Activated CD8-positive, alpha-beta memory T cell treated with anti-CD3 and anti-CD28 coated beads, Interleukin-2, amount 50 U/mL, for 24 hours (primary cell): ENCODE measurements around the gene APLNR.
"Not testable (repeated sequence)": the region's sequence is repeated elsewhere in the genome, so short reads cannot be mapped to it uniquely, and the experiment has no call there.

ENCODE experiments used
- DNase-seq: peaks from one replicate; pipeline ENCODE4 v3.0.0-alpha.2; 2020; ENCODE audit errors: extremely low read depth

APLNR gene

GRCh38 chr11:57237204-57237681 is at the start of gene APLNR:
APLNR (minus strand) TSS chr11:57237250; CDS start chr11:57237004, 246 bp downstream.
- DNase-seq, result no peak

DNA sequence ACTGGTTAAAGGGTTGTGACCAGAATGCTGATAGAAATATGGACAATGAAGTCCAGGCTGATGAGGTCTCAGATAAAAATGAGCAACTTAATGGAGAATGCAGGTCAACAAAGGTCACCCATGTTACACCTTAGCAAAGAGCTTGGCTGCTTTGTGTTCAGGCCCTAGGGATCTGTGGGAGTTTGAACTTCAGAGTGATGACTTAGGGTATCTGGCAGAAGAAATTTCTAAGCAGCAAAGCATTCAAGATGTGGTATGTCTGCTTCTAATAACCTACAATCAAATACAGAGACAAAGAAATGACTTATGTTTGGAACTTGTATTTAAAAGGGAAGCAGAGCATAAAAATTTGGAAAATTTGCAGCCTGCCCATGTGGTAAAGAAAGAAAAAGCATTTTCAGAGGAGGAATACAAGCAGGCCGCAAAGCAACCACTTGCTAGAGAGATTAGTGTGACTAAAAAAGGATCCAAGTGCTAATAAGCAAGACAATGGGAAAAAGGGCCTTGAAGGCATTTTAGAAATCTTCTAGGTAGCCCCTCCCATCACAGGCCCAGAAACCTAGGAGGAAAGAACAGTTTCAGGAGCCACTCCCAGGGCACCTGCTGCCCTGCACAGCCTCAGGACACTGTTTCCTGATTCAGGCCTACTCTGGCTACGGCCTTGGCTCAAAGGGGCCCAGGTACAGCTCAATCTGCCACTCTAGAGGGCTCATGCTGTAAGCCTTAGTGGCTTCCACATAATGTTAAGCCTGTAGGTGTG is 46.4 kb upstream of the APLNR start:
- no peak for DNase-seq

DNA sequence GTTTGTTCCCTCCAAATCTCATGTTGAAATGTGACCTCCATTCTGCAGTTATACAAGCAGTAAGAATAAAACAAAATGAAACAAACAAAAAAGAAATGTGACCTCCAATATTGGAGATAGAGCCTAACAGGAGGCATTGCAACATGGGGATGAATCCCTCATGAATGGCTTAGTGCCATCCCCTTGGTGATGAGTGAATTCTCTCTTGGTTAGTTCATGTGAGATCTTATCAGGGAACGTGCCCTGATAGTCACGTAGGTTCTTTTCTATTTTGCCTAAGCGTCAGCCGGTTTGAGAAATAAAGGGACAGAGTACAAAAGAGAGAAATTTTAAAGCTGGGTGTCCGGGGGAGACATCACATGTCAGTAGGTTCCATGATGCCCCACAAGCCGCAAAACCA is 44.5 kb upstream of the APLNR start:
- DNase-seq, result not testable (repeated sequence)

DNA sequence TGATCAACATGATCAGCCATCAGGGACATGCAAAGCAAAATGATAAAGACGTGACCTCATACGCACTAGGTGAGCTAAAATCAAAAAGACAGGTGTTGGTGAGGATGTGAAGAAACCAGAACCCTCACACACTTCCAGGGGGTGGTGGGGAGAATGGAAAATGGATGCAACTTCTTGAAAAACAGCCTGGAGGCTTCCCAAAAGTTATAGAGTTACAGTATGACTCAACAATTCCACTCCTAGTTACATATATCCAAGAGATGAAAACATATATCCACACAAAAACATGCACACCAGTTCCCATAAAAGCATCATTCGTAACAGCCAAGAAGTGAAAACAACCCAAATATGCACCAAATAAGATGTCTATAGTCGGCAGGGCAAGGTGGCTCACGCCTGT is 42.1 kb upstream of the APLNR start:
- DNase-seq, result no peak

- DNase-seq, result no peak
Observed at GRCh38 chr11:57278721-57279095, 41.7 kb upstream of the APLNR start.

- DNase-seq, result no peak
Observed at GRCh38 chr11:57277845-57278720, 41.0 kb upstream of the APLNR start.

GRCh38 chr11:57276971-57277675 is 40.1 kb upstream of the APLNR start:
- no peak for DNase-seq

DNA sequence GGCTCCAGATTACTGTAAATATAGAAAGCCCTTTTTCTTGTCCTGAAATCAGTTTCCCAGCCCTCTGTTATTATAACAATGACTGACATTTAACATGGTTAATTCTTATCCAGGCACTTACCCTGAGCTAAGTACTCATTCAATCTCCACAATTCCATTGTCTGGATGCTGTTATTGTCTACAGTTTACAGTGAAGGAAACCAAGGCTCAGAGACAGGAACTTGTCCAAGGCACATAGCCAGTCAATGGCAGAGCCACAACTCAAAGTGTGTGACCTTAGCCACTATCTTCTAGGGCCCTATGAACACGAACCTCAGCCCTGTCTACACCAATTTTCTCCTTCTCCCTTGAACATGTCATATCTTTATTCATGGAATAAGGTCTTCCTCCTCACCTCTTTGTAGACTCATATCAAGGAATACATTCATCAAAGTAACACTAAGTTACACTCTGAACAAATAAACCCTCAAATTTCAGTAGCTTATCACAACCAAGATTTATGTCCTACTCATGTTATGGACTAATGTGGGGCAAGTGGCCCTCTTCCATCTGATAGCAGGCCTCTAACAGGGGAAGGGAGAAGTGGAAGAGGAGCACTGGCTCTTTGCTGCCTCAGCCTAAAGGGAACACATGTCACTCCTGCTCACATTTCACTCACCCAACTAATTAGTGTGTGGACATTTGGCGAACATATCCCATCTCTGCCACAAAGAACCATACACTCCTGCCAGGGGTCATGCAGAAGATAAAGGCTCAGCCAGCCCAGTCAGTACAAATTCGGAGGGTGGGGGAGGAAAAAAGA is 39.3 kb upstream of the APLNR start:
- DNase-seq, result no peak

- DNase-seq, result no peak
Observed at GRCh38 chr11:57275582-57275981, 38.5 kb upstream of the APLNR start.

- DNase-seq, result no peak
Observed at GRCh38 chr11:57274904-57275498, 38.0 kb upstream of the APLNR start.

DNA sequence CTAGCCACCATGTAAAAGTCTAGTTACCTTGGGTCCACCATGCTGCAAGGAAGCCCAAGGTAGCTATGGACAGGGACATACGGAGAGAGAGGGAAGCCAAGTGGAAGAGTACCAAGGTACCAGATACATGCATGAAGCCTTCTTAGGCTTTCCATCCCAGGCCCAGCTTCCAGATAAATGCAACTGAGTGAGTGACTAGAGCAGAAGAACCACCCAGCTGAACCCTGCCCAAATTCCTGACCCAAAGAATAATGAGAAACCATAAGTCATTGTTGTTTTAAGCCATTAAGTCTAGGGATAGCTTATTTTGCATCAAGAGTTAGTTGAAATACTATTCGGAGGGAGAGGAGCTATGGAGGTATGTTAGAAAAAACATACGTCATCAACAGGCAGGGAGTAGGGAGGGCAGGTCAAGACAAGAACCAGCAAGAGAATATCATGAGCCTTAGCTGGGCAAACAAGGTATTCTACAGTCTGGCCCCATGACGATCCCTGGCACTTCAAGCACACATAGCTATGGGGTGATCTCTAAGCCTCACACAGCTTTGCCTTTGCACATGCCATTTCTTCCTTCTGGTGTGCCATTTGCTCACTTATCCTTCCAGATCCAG is 36.5 kb upstream of the APLNR start:
- DNase-seq, result no peak

- no peak for DNase-seq
Observed at GRCh38 chr11:57269571-57270021, 32.5 kb upstream of the APLNR start.

DNA sequence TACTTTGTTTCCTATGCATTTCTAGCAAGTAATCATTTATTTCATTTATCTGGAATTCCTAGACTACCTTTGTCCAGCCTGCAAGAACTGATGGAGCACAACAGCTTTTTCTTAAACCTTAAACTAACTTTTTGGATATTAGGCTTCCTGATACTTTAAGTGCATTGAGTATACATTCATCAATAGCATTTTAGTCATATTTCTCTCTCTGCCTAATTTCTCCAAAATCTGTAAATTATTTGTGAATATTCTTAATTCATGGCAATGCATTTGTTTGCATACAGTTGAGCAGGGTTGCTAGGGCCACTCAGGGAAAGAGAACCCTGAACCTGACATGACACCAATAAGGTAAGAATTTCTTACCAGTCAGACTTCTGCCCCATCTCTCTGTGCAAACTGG is 29.1 kb upstream of the APLNR start:
- no peak for DNase-seq

DNA sequence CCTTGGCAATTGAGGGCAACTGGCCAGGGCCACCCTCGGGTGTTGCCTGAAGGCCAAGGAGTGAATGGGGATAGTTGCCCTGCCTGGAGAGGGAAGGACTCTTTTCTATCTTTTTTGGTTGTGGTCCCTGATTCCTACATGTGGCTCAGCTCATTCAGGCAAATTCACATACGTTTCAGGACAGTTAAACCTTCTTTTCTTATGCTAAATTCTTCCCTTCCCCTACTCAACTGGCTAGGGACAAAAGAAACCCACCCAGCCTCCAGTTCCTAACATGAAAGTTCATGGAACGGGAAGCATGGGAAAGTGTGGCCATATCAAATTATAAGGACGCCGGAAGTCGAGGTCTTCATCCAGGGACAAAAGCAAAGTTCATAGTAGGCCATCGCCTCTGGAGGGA is 26.3 kb upstream of the APLNR start:
- DNase-seq, result no peak

GRCh38 chr11:57262157-57262556 is 25.1 kb upstream of the APLNR start:
- no peak for DNase-seq

DNA sequence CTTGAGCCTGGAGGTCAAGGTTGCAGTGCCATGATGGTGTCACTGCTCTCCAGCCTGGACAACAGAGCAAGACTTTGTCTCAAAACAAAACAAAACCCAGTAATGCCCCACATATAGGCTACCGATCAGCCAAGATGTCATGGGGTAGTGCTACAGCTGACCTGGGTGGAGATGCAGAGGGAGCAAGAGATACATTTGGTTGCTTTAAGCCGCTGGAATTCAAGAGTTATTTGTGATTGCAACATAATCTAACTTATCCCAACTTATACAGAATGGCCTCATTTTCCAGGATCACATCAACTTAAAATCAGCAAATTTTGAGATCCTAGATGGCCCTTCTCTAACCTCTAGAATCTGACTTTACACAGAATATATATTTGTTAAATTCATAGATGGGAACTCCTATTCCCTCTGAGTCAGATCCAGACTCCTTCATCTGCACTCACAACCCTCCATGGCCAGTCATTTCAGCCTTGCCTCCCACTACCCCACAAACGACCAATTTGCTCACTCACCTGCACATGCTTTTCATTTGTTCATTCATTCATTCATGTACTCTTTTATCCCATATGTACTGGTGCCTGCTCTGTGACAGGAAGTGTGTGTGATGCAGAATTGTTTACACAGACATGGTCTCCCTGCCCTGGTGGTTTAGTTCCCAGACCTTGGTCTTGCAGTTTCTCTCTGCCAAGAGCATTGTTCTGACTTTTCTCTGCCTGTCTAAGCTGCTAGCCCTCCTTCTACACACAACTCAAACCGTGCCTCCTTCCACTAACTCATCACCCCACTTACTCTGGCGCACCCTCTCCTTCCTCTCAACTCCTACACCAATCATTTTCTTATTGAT is 24.1 kb upstream of the APLNR start:
- DNase-seq, result no peak

- DNase-seq, result no peak
Observed at GRCh38 chr11:57256119-57256518, 19.1 kb upstream of the APLNR start.

DNA sequence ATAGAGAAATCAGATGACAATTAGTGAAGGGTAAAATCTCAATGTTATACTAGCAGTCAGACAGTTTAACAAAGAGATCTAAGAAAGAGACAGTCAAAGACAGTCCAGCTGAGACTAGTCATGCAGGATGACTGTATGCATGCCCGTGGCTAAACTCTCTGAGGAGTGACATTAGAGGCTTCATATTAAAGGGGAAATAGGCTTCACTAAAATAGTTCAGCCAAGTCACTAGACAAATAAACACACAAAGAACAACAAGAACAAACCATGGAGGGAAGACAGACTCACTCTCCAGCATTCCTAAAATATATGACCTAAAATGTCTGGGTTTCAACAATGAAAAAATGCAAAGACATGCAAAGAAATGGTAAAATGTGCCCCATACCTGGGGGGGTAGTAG is 18.6 kb upstream of the APLNR start:
- no peak for DNase-seq

DNA sequence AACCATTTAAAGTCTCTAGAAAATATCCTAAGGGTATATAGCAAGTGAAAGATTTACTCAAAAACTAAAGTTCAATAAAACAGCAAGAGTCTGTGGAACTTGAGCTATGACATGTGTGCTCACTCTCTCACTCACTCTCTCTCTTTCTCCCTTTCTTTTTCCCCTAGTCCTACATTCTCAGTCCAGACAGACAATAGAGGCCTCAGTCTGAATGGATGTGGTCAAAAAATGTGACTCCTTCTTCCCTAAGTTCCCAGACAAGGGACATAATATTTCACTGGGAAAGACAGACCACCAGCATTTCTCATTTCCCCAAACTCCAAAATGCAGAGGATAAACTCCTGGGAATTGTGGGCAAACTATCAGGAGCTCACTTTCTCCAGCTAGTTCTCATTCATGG is 17.6 kb upstream of the APLNR start:
- DNase-seq, result no peak
